HG03558 (cell line): ENCODE results near the gene ZNF622.

Experiments
- ATAC-seq: cut with Tn5 transposase; IDR thresholded peaks from one replicate; pipeline ENCODE4 v1.9.1; 2021; ENCODE audit warnings: moderate number of reproducible peaks; ENCODE audit not compliant: unreplicated experiment; ENCODE audit errors: extremely low read depth

Gene ZNF622, protein sequence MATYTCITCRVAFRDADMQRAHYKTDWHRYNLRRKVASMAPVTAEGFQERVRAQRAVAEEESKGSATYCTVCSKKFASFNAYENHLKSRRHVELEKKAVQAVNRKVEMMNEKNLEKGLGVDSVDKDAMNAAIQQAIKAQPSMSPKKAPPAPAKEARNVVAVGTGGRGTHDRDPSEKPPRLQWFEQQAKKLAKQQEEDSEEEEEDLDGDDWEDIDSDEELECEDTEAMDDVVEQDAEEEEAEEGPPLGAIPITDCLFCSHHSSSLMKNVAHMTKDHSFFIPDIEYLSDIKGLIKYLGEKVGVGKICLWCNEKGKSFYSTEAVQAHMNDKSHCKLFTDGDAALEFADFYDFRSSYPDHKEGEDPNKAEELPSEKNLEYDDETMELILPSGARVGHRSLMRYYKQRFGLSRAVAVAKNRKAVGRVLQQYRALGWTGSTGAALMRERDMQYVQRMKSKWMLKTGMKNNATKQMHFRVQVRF

GRCh38 chr5:16465544-16466432 lies at the start of gene ZNF622:
ZNF622 (minus strand) TSS chr5:16465800; CDS start chr5:16465665, 135 bp downstream.
- peak; percentile 57 for ATAC-seq

DNA sequence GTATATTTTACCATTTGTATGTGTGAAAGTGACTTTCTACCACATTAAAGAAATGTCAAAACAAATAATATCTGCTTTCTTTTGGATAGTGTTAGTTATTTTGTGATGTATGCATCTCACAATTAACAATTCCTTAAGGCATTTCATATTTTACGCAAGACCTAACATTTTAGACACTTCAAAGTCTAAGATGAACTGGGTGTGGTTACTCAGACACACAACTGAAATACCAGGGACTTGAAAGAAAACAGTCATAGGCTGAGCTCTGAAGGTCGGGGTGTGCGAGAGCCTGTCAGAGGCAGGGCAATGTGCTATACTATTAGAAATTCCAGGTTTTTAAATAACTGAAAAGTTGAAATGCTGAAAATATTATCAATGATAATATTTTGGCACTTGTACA lies 44.5 kb upstream of the ZNF622 start:
- no peak for ATAC-seq

DNA sequence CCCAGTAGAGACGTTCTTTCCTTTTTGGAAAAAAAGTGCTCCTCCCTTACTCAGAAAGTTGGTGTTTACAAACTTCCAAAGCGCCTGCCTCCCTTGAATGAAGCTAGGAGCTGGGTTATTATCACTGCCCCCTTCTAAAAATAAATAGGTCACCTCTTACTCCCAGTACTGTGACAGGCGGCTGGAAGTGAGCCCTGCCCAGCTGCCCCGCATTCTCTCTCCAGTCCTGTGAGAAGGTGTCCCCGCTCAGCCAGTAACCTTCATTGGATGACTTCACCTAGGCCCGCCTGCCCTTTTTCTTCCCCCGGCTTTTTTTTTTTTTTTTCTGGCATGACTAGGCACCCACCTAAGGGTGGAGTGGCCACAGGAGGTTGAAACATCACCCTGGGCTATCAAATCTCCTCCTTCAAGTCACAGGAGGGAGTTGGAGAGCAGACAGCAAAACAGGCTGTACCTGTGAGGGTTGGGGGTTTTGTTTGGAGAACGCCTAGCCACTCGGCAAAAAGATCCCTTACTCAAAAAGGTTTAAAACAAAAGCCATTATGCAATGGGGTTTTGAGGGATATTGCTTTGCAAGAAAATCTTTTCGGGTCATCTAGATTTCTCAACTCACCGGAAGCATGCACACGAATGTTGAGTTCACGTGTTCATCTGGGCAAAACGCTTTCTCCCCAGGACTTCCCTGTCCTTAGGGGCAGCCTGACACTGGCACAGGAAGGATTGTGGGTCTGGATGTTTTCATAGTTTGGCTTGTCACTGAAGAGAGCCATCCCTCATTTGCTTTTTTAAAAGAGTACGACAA lies 43.3 kb upstream of the ZNF622 start:
- ATAC-seq = no peak

- no peak for ATAC-seq
Observed at GRCh38 chr5:16507716-16508115, 42.1 kb upstream of the ZNF622 start.

- ATAC-seq = no peak
Observed at GRCh38 chr5:16505904-16506303, 40.3 kb upstream of the ZNF622 start.

GRCh38 chr5:16505140-16505891 lies 39.7 kb upstream of the ZNF622 start:
- ATAC-seq = no peak

DNA sequence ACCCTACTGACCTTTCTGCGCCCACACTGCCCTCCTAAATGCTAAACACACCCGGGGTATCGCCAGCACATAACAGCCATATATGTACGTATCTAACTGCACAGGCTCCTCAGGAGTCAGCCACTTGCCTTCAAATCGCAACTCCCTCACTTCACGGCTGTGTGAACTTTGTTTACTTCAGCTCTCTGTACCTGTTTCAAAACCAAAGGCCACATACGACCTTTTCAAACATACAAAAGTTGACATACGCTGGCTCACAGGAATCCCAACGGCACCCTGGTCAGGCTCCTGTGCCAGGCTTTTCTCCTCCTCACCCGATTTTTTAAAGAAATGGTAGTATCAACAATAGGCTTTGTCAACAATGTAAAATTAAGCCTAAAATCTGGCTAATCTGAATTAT lies 39.0 kb upstream of the ZNF622 start:
- ATAC-seq = no peak

GRCh38 chr5:16502866-16503265 lies 37.3 kb upstream of the ZNF622 start:
- ATAC-seq = no peak

GRCh38 chr5:16500024-16500423 lies 34.4 kb upstream of the ZNF622 start:
- no peak for ATAC-seq

- no peak for ATAC-seq
Observed at GRCh38 chr5:16497546-16497945, 31.9 kb upstream of the ZNF622 start.

DNA sequence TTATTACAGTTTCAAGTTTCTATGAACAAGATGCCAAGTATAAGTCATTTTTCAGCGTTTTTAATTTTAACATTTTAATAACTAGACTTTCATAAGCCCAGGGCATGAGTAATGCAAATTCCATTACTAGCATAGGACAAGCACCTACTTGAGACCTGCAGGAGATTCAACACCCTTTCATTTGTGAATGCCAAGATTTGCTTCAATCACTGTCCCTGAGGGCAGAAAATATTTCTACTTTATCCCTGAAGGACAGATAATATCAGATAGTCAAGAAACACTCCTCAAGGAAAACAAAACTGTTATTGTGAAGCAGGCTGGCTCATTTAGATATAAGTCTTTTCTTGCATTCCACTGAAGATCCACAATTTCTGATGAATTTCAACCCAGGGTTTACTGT lies 27.7 kb upstream of the ZNF622 start:
- ATAC-seq = no peak

GRCh38 chr5:16492398-16493140 lies 27.0 kb upstream of the ZNF622 start:
- ATAC-seq = no peak

DNA sequence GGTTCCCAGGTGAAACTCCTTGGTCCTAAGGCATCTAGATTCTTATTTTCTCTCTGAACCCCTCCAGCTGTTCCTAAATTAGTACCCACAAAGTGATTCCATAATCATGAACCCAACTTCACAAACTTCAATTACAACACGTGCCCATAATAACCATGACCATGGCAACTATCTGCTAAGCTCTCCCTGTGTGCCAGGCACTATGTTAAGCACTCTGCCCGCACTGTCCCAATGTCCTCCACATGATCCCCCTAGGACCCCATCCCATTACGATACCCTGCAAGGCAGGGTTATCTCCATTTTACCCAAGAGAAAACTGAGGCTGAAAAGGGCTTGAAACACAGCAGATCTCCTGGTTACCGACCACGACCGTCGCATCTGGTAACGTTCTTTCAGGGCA lies 25.3 kb upstream of the ZNF622 start:
- ATAC-seq = no peak

- peak; percentile 49 for ATAC-seq
Observed at GRCh38 chr5:16489322-16489791, 23.8 kb upstream of the ZNF622 start.

DNA sequence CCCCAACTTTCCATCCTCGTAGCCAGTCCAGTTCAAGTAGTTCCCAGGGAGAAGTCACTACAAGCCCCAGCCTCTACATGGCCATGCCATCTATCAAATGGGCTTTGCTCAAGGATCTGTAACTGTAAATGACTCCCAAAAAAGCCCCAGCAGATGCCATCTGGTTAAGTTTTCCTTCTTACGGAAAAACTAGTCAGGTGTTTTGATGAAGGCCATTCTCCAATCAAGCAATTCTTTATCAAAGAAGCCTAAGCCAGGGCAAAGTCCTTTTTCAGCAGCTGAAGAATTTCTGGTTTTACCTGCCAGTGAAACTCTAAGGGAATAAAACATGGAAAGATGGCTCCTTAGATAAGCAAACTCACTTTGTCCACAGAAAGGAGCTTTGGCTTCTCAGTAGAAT lies 21.9 kb upstream of the ZNF622 start:
- no peak for ATAC-seq

DNA sequence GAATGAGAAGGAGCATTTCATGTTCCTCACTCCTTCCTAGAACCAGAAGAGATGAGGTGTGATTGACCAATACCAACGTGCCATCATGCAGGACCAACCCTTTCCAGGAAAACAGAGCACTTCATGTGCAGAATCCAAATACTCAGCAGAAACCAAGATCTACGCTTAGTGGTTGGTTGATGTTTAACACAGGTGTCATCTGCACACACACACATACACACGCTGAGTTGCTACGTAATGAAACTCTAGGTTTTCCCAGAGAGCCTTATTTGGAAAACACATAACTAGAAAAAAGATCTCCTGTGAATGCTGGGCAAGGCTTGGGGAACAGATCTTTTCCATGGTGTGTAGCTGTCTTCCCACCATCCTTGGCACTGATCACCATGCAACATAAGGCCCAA lies 21.1 kb upstream of the ZNF622 start:
- no peak for ATAC-seq

- no peak for ATAC-seq
Observed at GRCh38 chr5:16485656-16486055, 20.1 kb upstream of the ZNF622 start.

DNA sequence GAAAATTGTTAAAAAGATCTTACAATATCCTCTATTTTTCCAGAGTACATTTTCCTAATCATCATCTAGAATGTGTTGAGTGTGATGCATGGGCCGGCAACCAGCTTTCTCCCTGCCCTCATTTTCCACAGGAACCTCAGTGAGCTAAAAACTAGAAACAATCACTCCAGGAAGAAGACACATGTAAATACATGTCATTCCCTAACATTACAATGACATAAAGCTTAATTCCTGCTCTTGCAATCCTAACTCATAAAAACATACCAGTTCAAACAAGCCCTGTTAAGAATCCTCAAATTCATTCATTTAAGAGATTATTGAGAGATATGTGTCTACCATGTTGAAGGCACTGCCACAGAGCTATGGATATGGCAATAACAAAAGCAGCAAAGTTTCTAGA lies 18.5 kb upstream of the ZNF622 start:
- ATAC-seq = no peak

- ATAC-seq = no peak
Observed at GRCh38 chr5:16483361-16483760, 17.8 kb upstream of the ZNF622 start.
